ENCODE data around the gene LHCGR. TPM values are rescaled to one million over a fixed set of nuclear protein-coding genes. Genes with fewer than 3 reads are reported as not detected.

LHCGR gene
- total RNA-seq, 3 donors from 2014 or later (not counting 1 experiment from before 2014, with no cell fraction given): not detected

GRCh38 chr2:48770181-48770580 lies 14.7 kb upstream of the LHCGR start:
- no peak overlapping the region for H3K27ac ChIP-seq (ENCODE audit: low read length)
- H3K27me3 ChIP-seq (ENCODE audit: control insufficient read depth, insufficient read depth, low read length): no peaks in the 10 kb centered on the region
- H3K4me1 Mint-ChIP-seq: no peaks in the 10 kb centered on the region
- no peaks in the 10 kb centered on the region for H3K9me3 ChIP-seq (ENCODE audit: control insufficient read depth, insufficient read depth, low read length)
- WGBS (ENCODE audit: insufficient coverage): 100% methylated on average over 1 of the region's 1 CpG
- ATAC-seq (no peak), DNase-seq (no peak)
- no peaks in the 10 kb centered on the region for H3K36me3 ChIP-seq (ENCODE audit: control insufficient read depth, insufficient read depth, low read length)
- peaks cover 5% of the 10 kb centered on the region in 2 donors for H3K9me3 Mint-ChIP-seq
- no peak overlapping the region for H3K4me3 ChIP-seq (ENCODE audit: low read length)
- H3K27me3 Mint-ChIP-seq (ENCODE audit: low read depth in 2 of 2): peaks cover 0 to 2% of the 10 kb centered on the region in 2 donors
- intact Hi-C loops (cut with micrococcal nuclease): no loop called here
- no peak for TF ChIP-seq CTCF (IDR thresholded peaks at IDR 0.05)
- no peak overlapping the region for H3K4me3 Mint-ChIP-seq
- no peaks in the 10 kb centered on the region for H3K36me3 Mint-ChIP-seq
- H3K4me1 ChIP-seq (ENCODE audit: control insufficient read depth, insufficient read depth, low read length): no peaks in the 10 kb centered on the region
- H3K27ac Mint-ChIP-seq: no peak overlapping the region

GRCh38 chr2:48768669-48769068 lies 13.1 kb upstream of the LHCGR start:
- no peak overlapping the region for H3K4me3 Mint-ChIP-seq
- no peak overlapping the region for H3K27ac Mint-ChIP-seq

GRCh38 chr2:48767330-48767729 lies 11.8 kb upstream of the LHCGR start:
- H3K4me1 ChIP-seq (ENCODE audit: control insufficient read depth, insufficient read depth, low read length): no peaks in the 10 kb centered on the region
- no peaks in the 10 kb centered on the region for H3K9me3 ChIP-seq (ENCODE audit: control insufficient read depth, insufficient read depth, low read length)
- intact Hi-C loops (cut with micrococcal nuclease): no loop called here
- DNase-seq (no peak), ATAC-seq (no peak)
- Mint-ChIP-seq H3K27me3 (ENCODE audit: low read depth in 2 of 2) (no peaks in the 10 kb centered on the region), H3K4me3 (no peak overlapping the region), H3K9me3 (peaks cover 5% of the 10 kb centered on the region in 2 donors), H3K36me3 (no peaks in the 10 kb centered on the region), H3K27ac (no peak overlapping the region), H3K4me1 (no peaks in the 10 kb centered on the region)
- WGBS (ENCODE audit: insufficient coverage): 75% methylated on average over 8 of the region's 8 CpGs
- H3K36me3 ChIP-seq (ENCODE audit: control insufficient read depth, insufficient read depth, low read length): no peaks in the 10 kb centered on the region
- no peaks in the 10 kb centered on the region for H3K27me3 ChIP-seq (ENCODE audit: control insufficient read depth, insufficient read depth, low read length)
- no peak overlapping the region for H3K4me3 ChIP-seq (ENCODE audit: low read length)
- H3K27ac ChIP-seq (ENCODE audit: low read length): no peak overlapping the region
- TF ChIP-seq CTCF (IDR thresholded peaks at IDR 0.05): no peak

More at GRCh38 chr2:48768669-48769068, 13.1 kb upstream of the LHCGR start:
- intact Hi-C loops (cut with micrococcal nuclease): no loop called here
- WGBS (ENCODE audit: insufficient coverage): 15% methylated on average over 3 of the region's 3 CpGs
- Histone ChIP-seq H3K36me3 (ENCODE audit: control insufficient read depth, insufficient read depth, low read length) (no peaks in the 10 kb centered on the region), H3K4me3 (ENCODE audit: low read length) (no peak overlapping the region), H3K27me3 (ENCODE audit: control insufficient read depth, insufficient read depth, low read length) (no peaks in the 10 kb centered on the region), H3K4me1 (ENCODE audit: control insufficient read depth, insufficient read depth, low read length) (no peaks in the 10 kb centered on the region), H3K27ac (ENCODE audit: low read length) (no peak overlapping the region), H3K9me3 (ENCODE audit: control insufficient read depth, insufficient read depth, low read length) (no peaks in the 10 kb centered on the region)
- Mint-ChIP-seq H3K4me1 (no peaks in the 10 kb centered on the region), H3K27me3 (ENCODE audit: low read depth in 2 of 2) (no peaks in the 10 kb centered on the region), H3K36me3 (no peaks in the 10 kb centered on the region), H3K9me3 (peaks cover 5% of the 10 kb centered on the region in 2 donors)
- ATAC-seq (no peak), DNase-seq (no peak)
- no peak for TF ChIP-seq CTCF (IDR thresholded peaks at IDR 0.05)

GRCh38 chr2:48760826-48761225 lies 5.3 kb upstream of the LHCGR start:
- H3K27me3 ChIP-seq (ENCODE audit: control insufficient read depth, insufficient read depth, low read length): peaks cover 3% of the 10 kb centered on the region
- Mint-ChIP-seq H3K4me1 (no peaks in the 10 kb centered on the region), H3K9me3 (peaks cover 3 to 8% of the 10 kb centered on the region in 2 donors), H3K4me3 (no peak overlapping the region), H3K36me3 (no peaks in the 10 kb centered on the region), H3K27ac (no peak overlapping the region), H3K27me3 (ENCODE audit: low read depth in 2 of 2) (peaks cover 6 to 11% of the 10 kb centered on the region in 2 donors)
- H3K4me3 ChIP-seq (ENCODE audit: low read length): no peak overlapping the region
- ATAC-seq (no peak), DNase-seq (no peak)
- H3K27ac ChIP-seq (ENCODE audit: low read length): no peak overlapping the region
- H3K36me3 ChIP-seq (ENCODE audit: control insufficient read depth, insufficient read depth, low read length): no peaks in the 10 kb centered on the region
- H3K9me3 ChIP-seq (ENCODE audit: control insufficient read depth, insufficient read depth, low read length): no peaks in the 10 kb centered on the region
- WGBS (ENCODE audit: insufficient coverage): 98% methylated on average over 3 of the region's 3 CpGs
- no peaks in the 10 kb centered on the region for H3K4me1 ChIP-seq (ENCODE audit: control insufficient read depth, insufficient read depth, low read length)
- intact Hi-C loops (cut with micrococcal nuclease): no loop called here
- no peak for TF ChIP-seq CTCF (IDR thresholded peaks at IDR 0.05)
